ENCODE measurements around the gene CHRM5.
A peak's percentile ranks its signal among the peaks of the same experiment; 100 is the strongest.

Gene CHRM5

GRCh38 chr15:33968224-33968623 lies at the start of gene CHRM5:
CHRM5 (plus strand) TSS chr15:33968497; CDS start chr15:34062718, 94,221 bp downstream.
- DNase-seq: no peak

DNA sequence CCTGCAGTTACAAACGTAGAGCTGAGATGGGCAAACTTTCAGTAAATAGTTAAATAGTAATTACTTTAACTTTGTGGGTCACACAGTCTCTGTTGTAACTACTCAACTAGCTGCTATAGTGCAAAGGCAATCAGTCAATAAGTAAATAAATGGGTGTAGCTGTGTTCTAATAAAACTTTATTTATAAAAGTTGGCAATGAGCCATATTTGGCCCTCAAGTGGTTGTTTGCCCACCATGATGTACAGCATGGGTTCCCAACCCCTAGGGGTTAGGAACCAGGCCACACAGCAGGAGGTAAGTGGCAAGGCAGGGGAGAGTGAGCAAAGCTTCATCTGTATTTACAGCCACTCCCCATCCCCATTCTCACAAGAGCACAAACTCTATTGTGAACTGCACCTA lies 44.9 kb upstream of the CHRM5 start:
- DNase-seq: no peak

DNA sequence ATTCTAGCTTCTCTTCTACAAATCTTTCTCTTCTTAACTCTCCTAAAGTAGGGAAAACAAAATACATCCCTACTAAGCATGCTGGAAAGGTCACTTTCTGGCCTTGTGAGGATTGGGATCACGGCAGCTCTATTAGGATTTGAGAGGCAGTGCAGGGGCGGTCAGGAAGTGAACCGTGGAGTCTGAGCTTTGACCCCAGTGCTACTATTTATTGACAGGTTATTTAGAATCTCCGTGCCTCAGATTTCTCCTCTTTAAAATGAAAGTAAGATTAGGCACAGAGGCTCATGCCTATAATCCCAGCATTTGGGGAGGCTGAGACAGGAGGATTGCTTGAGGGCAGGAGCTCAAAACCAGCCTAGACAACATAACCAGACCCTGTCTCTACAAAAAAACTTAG lies 42.0 kb upstream of the CHRM5 start:
- DNase-seq: no peak

- DNase-seq: no peak
Observed at GRCh38 chr15:33932734-33933133, 35.6 kb upstream of the CHRM5 start.

DNA sequence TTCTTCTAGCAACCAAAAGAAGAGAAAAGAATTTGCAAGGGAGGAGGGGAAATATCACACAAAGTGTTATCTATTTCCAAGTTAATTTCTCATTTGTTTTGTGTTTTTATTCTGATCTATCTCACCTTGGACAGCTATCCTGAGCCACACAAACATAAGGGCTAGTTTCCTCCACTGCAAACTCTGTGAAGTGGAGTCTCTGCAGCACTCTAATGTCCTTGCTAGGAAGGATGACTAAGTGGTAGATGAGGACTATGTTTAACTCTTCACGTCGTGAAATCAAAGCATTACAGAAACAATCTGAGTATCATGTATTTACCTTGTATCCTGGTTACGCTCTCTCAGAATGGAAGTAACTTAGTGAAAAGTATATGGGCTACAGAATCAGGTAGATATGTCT lies 33.9 kb upstream of the CHRM5 start:
- no peak for DNase-seq

- no peak for DNase-seq
Observed at GRCh38 chr15:33934921-33935320, 33.4 kb upstream of the CHRM5 start.

DNA sequence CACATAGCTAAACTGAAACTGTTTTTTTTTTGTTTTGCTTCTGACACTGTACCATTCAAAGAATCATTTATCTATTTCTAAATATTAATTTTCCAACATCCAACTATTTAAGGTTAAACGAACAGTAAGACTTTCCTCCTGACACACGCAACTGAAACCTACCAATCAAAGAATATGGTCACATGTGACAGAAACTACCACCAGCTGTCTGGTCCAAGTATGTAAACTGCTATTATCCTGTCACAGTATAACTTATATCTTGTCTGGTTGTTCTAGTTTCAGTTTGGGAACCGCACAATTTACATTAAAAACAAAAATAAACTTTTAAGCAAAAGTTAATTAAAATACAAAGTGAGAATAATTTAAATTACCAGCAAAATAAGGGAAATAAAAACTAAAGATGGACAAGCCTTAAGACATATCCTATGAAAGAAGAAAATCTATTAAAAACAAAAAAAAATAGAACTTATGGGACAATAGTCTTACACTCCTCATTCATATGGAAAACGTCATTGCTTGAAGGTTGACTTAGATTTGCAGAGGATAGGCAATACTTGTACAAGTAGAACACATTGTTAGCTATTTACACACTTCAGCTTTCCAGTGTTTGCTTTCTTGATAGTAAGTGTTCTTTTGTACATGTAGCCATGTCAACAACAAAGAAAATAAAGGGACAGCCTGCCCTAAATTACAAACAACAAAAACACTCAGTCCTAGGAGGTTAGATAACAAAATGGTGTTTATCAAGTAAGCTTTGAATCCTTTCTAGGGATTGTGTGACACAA lies 26.8 kb upstream of the CHRM5 start:
- DNase-seq: peak; percentile 64

- DNase-seq: no peak
Observed at GRCh38 chr15:33946152-33946551, 22.1 kb upstream of the CHRM5 start.

GRCh38 chr15:33955945-33956344 lies 12.4 kb upstream of the CHRM5 start:
- no peak for DNase-seq

GRCh38 chr15:33956397-33956796 lies 11.9 kb upstream of the CHRM5 start:
- no peak for DNase-seq

- DNase-seq: no peak
Observed at GRCh38 chr15:33959844-33960548, 8.3 kb upstream of the CHRM5 start.

- DNase-seq: no peak
Observed at GRCh38 chr15:33960549-33960935, 7.8 kb upstream of the CHRM5 start.

DNA sequence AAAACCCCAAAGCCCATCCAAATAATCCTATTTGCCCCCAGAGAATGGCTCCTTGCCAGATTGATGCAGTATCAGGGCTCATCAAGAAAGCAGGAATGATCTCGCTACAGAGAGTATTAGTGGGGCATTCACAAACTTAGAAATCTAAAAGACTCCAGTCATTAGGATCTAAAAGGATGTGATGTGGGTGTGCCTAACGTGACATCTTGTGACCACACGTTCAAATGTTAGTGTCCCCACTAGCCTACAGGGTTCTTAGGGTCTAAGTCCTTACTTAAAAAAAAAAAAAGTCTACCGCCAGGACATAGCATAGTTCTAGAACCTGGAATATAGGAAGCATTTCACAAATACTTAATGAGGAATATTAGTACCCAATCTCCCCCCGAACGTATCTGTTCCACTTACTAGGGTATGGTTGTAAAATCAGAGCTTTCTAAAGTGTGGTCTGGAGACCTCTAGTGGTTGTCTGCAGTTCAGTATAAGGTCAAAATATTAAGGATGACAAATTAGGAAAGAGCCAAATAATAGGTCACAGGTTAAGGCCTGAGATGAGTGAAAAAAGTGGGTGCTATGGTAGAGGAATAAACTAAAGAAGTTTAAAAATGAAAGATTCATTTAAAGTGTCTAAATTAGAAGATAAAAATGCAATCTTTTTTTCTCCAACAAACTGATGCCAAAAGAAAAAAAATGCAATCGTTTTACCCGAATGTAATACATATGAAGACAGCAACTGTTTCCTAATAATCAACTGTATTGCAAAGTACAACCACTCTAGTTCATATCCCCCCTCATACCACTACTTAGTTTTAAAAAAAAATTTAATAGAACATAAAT lies 4.2 kb upstream of the CHRM5 start:
- no peak for DNase-seq

- no peak for DNase-seq
Observed at GRCh38 chr15:33964665-33965040, 3.6 kb upstream of the CHRM5 start.

GRCh38 chr15:33968821-33969220 lies 524 bp downstream of the CHRM5 start:
- no peak for DNase-seq

GRCh38 chr15:33971811-33972210 lies 3.5 kb downstream of the CHRM5 start:
- DNase-seq: no peak

GRCh38 chr15:33975022-33975565 lies 6.8 kb downstream of the CHRM5 start:
- DNase-seq: no peak

DNA sequence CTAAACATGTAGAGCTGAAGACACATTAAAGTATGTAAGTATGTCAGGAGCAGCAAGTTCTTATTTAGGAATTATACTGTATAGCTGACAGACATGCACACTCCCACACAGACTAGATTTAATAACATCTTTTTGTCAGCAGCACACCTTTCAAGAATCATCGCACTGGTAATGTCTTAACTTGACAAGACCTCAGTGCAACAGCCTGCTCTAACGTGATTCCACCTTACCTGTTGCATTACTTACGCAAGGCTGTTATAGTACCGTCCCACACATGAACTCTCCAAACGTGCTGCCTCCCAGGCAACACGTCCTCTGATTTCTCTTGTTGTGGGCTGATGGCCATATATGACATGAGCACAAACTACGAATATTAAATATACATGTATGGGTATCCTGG lies 11.9 kb downstream of the CHRM5 start:
- no peak for DNase-seq

GRCh38 chr15:33982516-33982915 lies 14.2 kb downstream of the CHRM5 start:
- no peak for DNase-seq

GRCh38 chr15:33985287-33985686 lies 17.0 kb downstream of the CHRM5 start:
- no peak for DNase-seq

DNA sequence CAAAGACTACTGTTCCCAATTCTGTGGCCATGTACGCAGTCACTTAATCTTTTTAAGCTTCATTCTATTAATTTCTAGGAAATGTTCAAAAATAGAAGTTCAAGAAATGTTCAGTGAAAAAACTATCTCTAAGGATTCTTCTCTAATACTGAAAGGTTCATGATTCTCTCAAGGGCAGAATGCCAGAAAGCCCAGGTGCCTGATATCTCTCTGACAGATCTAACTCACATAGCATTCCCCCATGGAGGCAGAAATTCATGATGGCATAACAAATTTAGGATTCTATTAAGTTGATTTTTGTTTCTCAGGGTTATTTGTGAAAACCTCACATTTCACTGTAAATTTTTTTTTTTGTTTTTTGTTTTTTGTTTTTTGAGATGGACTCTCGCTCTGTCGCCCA lies 17.5 kb downstream of the CHRM5 start:
- no peak for DNase-seq

GRCh38 chr15:33987444-33987843 lies 19.1 kb downstream of the CHRM5 start:
- DNase-seq: no peak

GRCh38 chr15:33988384-33988783 lies 20.1 kb downstream of the CHRM5 start:
- DNase-seq: no peak
